ENCODE data around the gene GPR146.
"Not testable (repeated sequence)": the region's sequence is repeated elsewhere in the genome, so short reads cannot be mapped to it uniquely, and the experiment has no call there.

Gene GPR146

GRCh38 chr7:1044189-1045068 lies at the start of gene GPR146:
Gene GPR146, plus strand, starts transcription at chr7:1044546. Its CDS starts 12,970 bp downstream, at chr7:1057516.
- no peaks in the 10 kb centered on the region for H3K27me3 Mint-ChIP-seq
- H3K27ac Mint-ChIP-seq (ENCODE audit: low read depth): peak within 1 kb of the TSS; percentile 32
- H3K36me3 Mint-ChIP-seq (ENCODE audit: insufficient read depth): peaks cover 2% of the 10 kb centered on the region
- peak; percentile 72 to 81 for DNase-seq (ENCODE audit: low spot score in 2 of 2)
- ATAC-seq (replicated peaks; ENCODE audit: extremely low read depth, poor library complexity, severe bottlenecking): peak; percentile 83
- peak within 1 kb of the TSS; percentile 81 for H3K4me3 Mint-ChIP-seq
- peaks cover 50% of the 10 kb centered on the region for H3K4me1 Mint-ChIP-seq
- H3K9me3 Mint-ChIP-seq: no peaks in the 10 kb centered on the region

GRCh38 chr7:994592-995308 lies 49.6 kb upstream of the GPR146 start:
- ATAC-seq (replicated peaks; ENCODE audit: extremely low read depth, poor library complexity, severe bottlenecking) (no peak), DNase-seq (ENCODE audit: low spot score in 2 of 2) (no peak)
- Mint-ChIP-seq H3K27me3 (no peaks in the 10 kb centered on the region), H3K9me3 (no peaks in the 10 kb centered on the region), H3K4me3 (no peak overlapping the region), H3K27ac (ENCODE audit: low read depth) (no peak overlapping the region), H3K4me1 (peaks cover 7% of the 10 kb centered on the region), H3K36me3 (ENCODE audit: insufficient read depth) (peaks cover 2% of the 10 kb centered on the region)

- H3K27me3 Mint-ChIP-seq: no peaks in the 10 kb centered on the region
- ATAC-seq (replicated peaks; ENCODE audit: extremely low read depth, poor library complexity, severe bottlenecking) (no peak), DNase-seq (ENCODE audit: low spot score in 2 of 2) (no peak)
- no peak overlapping the region for H3K4me3 Mint-ChIP-seq
- no peak overlapping the region for H3K27ac Mint-ChIP-seq (ENCODE audit: low read depth)
- peaks cover 7% of the 10 kb centered on the region for H3K4me1 Mint-ChIP-seq
- H3K9me3 Mint-ChIP-seq: no peaks in the 10 kb centered on the region
- peaks cover 3% of the 10 kb centered on the region for H3K36me3 Mint-ChIP-seq (ENCODE audit: insufficient read depth)
These were observed 48.8 kb upstream of the GPR146 start for GRCh38 chr7:995571-995970.

GRCh38 chr7:996079-996872 lies 48.1 kb upstream of the GPR146 start:
- Mint-ChIP-seq H3K4me3 (no peak overlapping the region), H3K27me3 (no peaks in the 10 kb centered on the region), H3K27ac (ENCODE audit: low read depth) (no peak overlapping the region), H3K4me1 (peaks cover 7% of the 10 kb centered on the region), H3K9me3 (no peaks in the 10 kb centered on the region), H3K36me3 (ENCODE audit: insufficient read depth) (peaks cover 6% of the 10 kb centered on the region)
- ATAC-seq (replicated peaks; ENCODE audit: extremely low read depth, poor library complexity, severe bottlenecking) (no peak), DNase-seq (ENCODE audit: low spot score in 2 of 2) (no peak)

GRCh38 chr7:997404-998395 lies 46.6 kb upstream of the GPR146 start:
- H3K36me3 Mint-ChIP-seq (ENCODE audit: insufficient read depth): peaks cover 6% of the 10 kb centered on the region
- no peak overlapping the region for H3K4me3 Mint-ChIP-seq
- H3K4me1 Mint-ChIP-seq: peaks cover 7% of the 10 kb centered on the region
- DNase-seq (ENCODE audit: low spot score in 2 of 2) (no peak), ATAC-seq (replicated peaks; ENCODE audit: extremely low read depth, poor library complexity, severe bottlenecking) (no peak)
- no peaks in the 10 kb centered on the region for H3K9me3 Mint-ChIP-seq
- no peak overlapping the region for H3K27ac Mint-ChIP-seq (ENCODE audit: low read depth)
- H3K27me3 Mint-ChIP-seq: no peaks in the 10 kb centered on the region

- no peaks in the 10 kb centered on the region for H3K4me1 Mint-ChIP-seq
- ATAC-seq (replicated peaks; ENCODE audit: extremely low read depth, poor library complexity, severe bottlenecking) (no peak), DNase-seq (ENCODE audit: low spot score in 2 of 2) (no peak)
- H3K4me3 Mint-ChIP-seq: no peak overlapping the region
- no peaks in the 10 kb centered on the region for H3K9me3 Mint-ChIP-seq
- no peaks in the 10 kb centered on the region for H3K27me3 Mint-ChIP-seq
- peaks cover 10% of the 10 kb centered on the region for H3K36me3 Mint-ChIP-seq (ENCODE audit: insufficient read depth)
- no peak overlapping the region for H3K27ac Mint-ChIP-seq (ENCODE audit: low read depth)
These were observed 45.0 kb upstream of the GPR146 start for GRCh38 chr7:999149-999879.

- ATAC-seq (replicated peaks; ENCODE audit: extremely low read depth, poor library complexity, severe bottlenecking) (no peak), DNase-seq (ENCODE audit: low spot score in 2 of 2) (no peak)
- no peaks in the 10 kb centered on the region for H3K27me3 Mint-ChIP-seq
- H3K4me3 Mint-ChIP-seq: no peak overlapping the region
- H3K27ac Mint-ChIP-seq (ENCODE audit: low read depth): no peak overlapping the region
- no peaks in the 10 kb centered on the region for H3K4me1 Mint-ChIP-seq
- H3K9me3 Mint-ChIP-seq: no peaks in the 10 kb centered on the region
- H3K36me3 Mint-ChIP-seq (ENCODE audit: insufficient read depth): peaks cover 10% of the 10 kb centered on the region
These were observed 44.1 kb upstream of the GPR146 start for GRCh38 chr7:999941-1000935.

- not testable (repeated sequence) for ATAC-seq (replicated peaks; ENCODE audit: extremely low read depth, poor library complexity, severe bottlenecking); H3K27me3 Mint-ChIP-seq; H3K4me3 Mint-ChIP-seq; H3K9me3 Mint-ChIP-seq; H3K4me1 Mint-ChIP-seq; DNase-seq (ENCODE audit: low spot score in 2 of 2)
- Mint-ChIP-seq H3K36me3 (ENCODE audit: insufficient read depth) (peaks cover 10% of the 10 kb centered on the region), H3K27ac (ENCODE audit: low read depth) (peak overlapping the region; percentile 67)
These were observed 43.1 kb upstream of the GPR146 start for GRCh38 chr7:1001069-1001770.

GRCh38 chr7:1002026-1002425 lies 42.3 kb upstream of the GPR146 start:
- H3K9me3 Mint-ChIP-seq; H3K4me3 Mint-ChIP-seq; H3K4me1 Mint-ChIP-seq; H3K27me3 Mint-ChIP-seq; DNase-seq (ENCODE audit: low spot score in 2 of 2); ATAC-seq (replicated peaks; ENCODE audit: extremely low read depth, poor library complexity, severe bottlenecking); H3K27ac Mint-ChIP-seq (ENCODE audit: low read depth): not testable (repeated sequence)
- H3K36me3 Mint-ChIP-seq (ENCODE audit: insufficient read depth): peaks cover 10% of the 10 kb centered on the region

- H3K4me3 Mint-ChIP-seq: not testable (repeated sequence)
These were observed 41.9 kb upstream of the GPR146 start for GRCh38 chr7:1002445-1002844.

More at GRCh38 chr7:1002445-1002844, 41.9 kb upstream of the GPR146 start:
- H3K9me3 Mint-ChIP-seq; H3K4me1 Mint-ChIP-seq; H3K27ac Mint-ChIP-seq (ENCODE audit: low read depth); H3K27me3 Mint-ChIP-seq; DNase-seq (ENCODE audit: low spot score in 2 of 2); ATAC-seq (replicated peaks; ENCODE audit: extremely low read depth, poor library complexity, severe bottlenecking): not testable (repeated sequence)
- peaks cover 10% of the 10 kb centered on the region for H3K36me3 Mint-ChIP-seq (ENCODE audit: insufficient read depth)

Data from central memory CD8-positive, alpha-beta T cell (primary cell).